Smooth muscle cell of trachea (primary cell): ENCODE results near the gene CNTNAP4. TPM values are rescaled to one million over a fixed set of nuclear protein-coding genes. Genes with fewer than 3 reads are reported as not detected.

Experiments
- total RNA-seq: library from RNA; depleted of rRNA; stranded (reverse); fragments of >200 nt; gene quantifications from 2 replicates; pipeline ENCODE4 v1.2.1, GENCODE V29; 2014

CNTNAP4 gene
- not detected in 2 replicates for total RNA-seq

GRCh38 chr16:76276745-76277438 is at the start of gene CNTNAP4:
Gene CNTNAP4 (plus strand): TSS chr16:76277401. CDS start chr16:76277663, 262 bp downstream.

